Stimulated activated CD4-positive, alpha-beta T cell treated with anti-CD3 and anti-CD28 coated beads, Interleukin-4, amount 100 ng/mL, for 24 hours (primary cell): ENCODE data around the gene TMEM106C.

Experiments
- DNase-seq: peaks from one replicate; pipeline ENCODE4 v3.0.0-alpha.2; 2020

TMEM106C gene

GRCh38 chr12:47980779-47981495 is 17.5 kb downstream of the TMEM106C start:
- DNase-seq, result no peak

GRCh38 chr12:47981496-47982260 is 18.3 kb downstream of the TMEM106C start:
- DNase-seq, result no peak

GRCh38 chr12:47982311-47982710 is 18.9 kb downstream of the TMEM106C start:
- no peak for DNase-seq

- DNase-seq, result no peak
Measured at GRCh38 chr12:47982770-47983169, 19.4 kb downstream of the TMEM106C start.

GRCh38 chr12:47983541-47984115 is 20.2 kb downstream of the TMEM106C start:
- DNase-seq, result no peak

GRCh38 chr12:47984331-47984801 is 21.0 kb downstream of the TMEM106C start:
- no peak for DNase-seq

- DNase-seq, result no peak
Measured at GRCh38 chr12:47985596-47986290, 22.3 kb downstream of the TMEM106C start.

- no peak for DNase-seq
Measured at GRCh38 chr12:47986291-47986660, 22.9 kb downstream of the TMEM106C start.

GRCh38 chr12:47986832-47987231 is 23.4 kb downstream of the TMEM106C start:
- DNase-seq, result no peak

- no peak for DNase-seq
Measured at GRCh38 chr12:47987411-47988072, 24.1 kb downstream of the TMEM106C start.

GRCh38 chr12:47988073-47989022 is 25.0 kb downstream of the TMEM106C start:
- no peak for DNase-seq

- no peak for DNase-seq
Measured at GRCh38 chr12:47989023-47989417, 25.6 kb downstream of the TMEM106C start.

GRCh38 chr12:47989666-47990065 is 26.3 kb downstream of the TMEM106C start:
- DNase-seq, result no peak

GRCh38 chr12:47990351-47991105 is 27.1 kb downstream of the TMEM106C start:
- DNase-seq, result peak; percentile 35

GRCh38 chr12:47991106-47992061 is 28.0 kb downstream of the TMEM106C start:
- no peak for DNase-seq

- DNase-seq, result no peak
Measured at GRCh38 chr12:47992776-47993175, 29.4 kb downstream of the TMEM106C start.

GRCh38 chr12:47993491-47993890 is 30.1 kb downstream of the TMEM106C start:
- no peak for DNase-seq

- no peak for DNase-seq
Measured at GRCh38 chr12:47995981-47996401, 32.6 kb downstream of the TMEM106C start.

- DNase-seq, result no peak
Measured at GRCh38 chr12:47997321-47997720, 33.9 kb downstream of the TMEM106C start.

GRCh38 chr12:47999816-48000215 is 36.4 kb downstream of the TMEM106C start:
- no peak for DNase-seq
